Cortex of kidney (tissue), 1 donor: ENCODE data around the gene NSUN4.
"Not testable (repeated sequence)": the region's sequence is repeated elsewhere in the genome, so short reads cannot be mapped to it uniquely, and the experiment has no call there.

Experiments
- DNase-seq: peaks from one replicate; lab custom pipeline; 2025; lab: John Stamatoyannopoulos, UW

Gene NSUN4

GRCh38 chr1:46367701-46368100, 27.1 kb downstream of the NSUN4 start:
- DNase-seq = not testable (repeated sequence)

- DNase-seq = no peak
Observed at GRCh38 chr1:46368791-46369190, 28.2 kb downstream of the NSUN4 start.

GRCh38 chr1:46369542-46370213, 29.1 kb downstream of the NSUN4 start:
- DNase-seq = no peak

- no peak for DNase-seq
Observed at GRCh38 chr1:46370214-46370633, 29.6 kb downstream of the NSUN4 start.

- no peak for DNase-seq
Observed at GRCh38 chr1:46372431-46372830, 31.8 kb downstream of the NSUN4 start.

GRCh38 chr1:46379996-46380395, 39.4 kb downstream of the NSUN4 start:
- DNase-seq = no peak

- no peak for DNase-seq
Observed at GRCh38 chr1:46380508-46380907, 39.9 kb downstream of the NSUN4 start.

GRCh38 chr1:46393510-46393909, 52.9 kb downstream of the NSUN4 start:
- no peak for DNase-seq

GRCh38 chr1:46394108-46394871, 53.7 kb downstream of the NSUN4 start, which contains the start of gene FAAH:
FAAH (plus strand) TSS chr1:46394317; CDS start chr1:46394349, 32 bp downstream.
- peak; percentile 19 for DNase-seq

- DNase-seq = no peak
Observed at GRCh38 chr1:46394872-46395465, 54.4 kb downstream of the NSUN4 start.

- no peak for DNase-seq
Observed at GRCh38 chr1:46396441-46397398, 56.1 kb downstream of the NSUN4 start.

- DNase-seq = no peak
Observed at GRCh38 chr1:46399307-46399706, 58.7 kb downstream of the NSUN4 start.

- DNase-seq = no peak
Observed at GRCh38 chr1:46400421-46400820, 59.8 kb downstream of the NSUN4 start.

GRCh38 chr1:46401154-46401913, 60.7 kb downstream of the NSUN4 start:
- DNase-seq = no peak

GRCh38 chr1:46401964-46402626, 61.5 kb downstream of the NSUN4 start:
- no peak for DNase-seq

GRCh38 chr1:46403916-46404315, 63.3 kb downstream of the NSUN4 start:
- DNase-seq = no peak

- no peak for DNase-seq
Observed at GRCh38 chr1:46404482-46405196, 64.0 kb downstream of the NSUN4 start.

- DNase-seq = no peak
Observed at GRCh38 chr1:46405197-46405555, 64.6 kb downstream of the NSUN4 start.

- no peak for DNase-seq
Observed at GRCh38 chr1:46405724-46406123, 65.1 kb downstream of the NSUN4 start.
